NCI-H2196 treated with DMSO at 0.1 percent for 48 hours (cell line): Measurements from ENCODE around the gene PREX1.

Experiments used
- DNase-seq: peaks from one replicate; lab custom pipeline; 2025; ENCODE audit not compliant: unreplicated experiment; lab: John Stamatoyannopoulos, UW

PREX1 gene

DNA sequence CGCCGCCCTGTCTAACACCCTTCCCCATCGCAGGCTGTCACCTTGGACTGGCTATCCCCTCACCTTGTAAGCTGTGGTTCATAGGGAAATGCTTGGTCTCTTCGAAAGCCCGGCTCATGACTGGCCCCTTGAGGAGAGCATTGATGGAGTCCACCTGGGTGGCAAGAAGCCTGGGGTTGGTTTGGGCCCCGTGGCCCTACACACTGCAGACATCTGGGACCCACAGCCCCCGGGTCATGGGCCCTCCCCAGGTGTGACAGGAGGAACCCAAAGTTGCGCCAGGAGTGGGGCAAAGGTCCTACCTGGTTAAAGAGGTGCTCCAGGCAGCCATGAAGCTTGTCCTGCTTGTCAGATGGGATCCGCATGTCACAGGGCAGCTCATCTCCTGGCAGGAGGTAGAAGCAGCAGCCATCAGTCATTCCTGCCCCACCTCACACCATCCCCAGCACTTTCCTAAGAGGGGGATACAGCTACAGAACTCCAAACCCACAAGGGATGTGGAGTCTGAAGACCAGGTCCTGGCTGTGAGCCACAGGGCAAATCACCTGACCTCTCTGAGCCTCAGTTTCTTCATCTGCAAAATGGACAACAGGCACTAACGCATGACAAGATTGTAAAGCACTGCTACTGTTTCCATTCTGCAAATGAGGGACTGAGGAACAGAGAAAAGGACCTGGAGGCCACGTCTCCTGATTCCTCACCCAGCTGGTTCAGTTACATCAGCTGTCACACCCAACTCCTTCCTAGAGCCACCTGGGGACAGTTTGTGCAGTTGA, 185.5 kb downstream of the PREX1 start:
- no peak for DNase-seq

DNA sequence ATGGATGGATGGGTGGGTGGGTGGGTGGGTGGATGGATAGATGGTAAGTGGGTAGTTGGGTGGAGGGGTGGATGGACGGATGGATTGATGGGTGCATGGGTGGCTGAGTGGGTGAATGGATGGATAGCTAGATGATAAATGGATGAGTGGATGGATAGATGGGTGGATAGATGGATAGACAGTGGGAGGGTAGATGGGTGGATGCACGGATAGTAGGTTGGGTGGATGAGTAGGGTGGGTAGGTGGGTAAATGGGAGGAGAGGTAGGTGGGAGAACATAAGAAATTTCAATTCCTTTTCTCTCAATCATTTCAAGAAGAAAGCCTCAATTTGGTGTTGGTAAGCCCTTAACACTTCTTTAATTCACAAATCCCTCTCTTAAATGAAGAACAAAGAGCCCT, 186.9 kb downstream of the PREX1 start:
- no peak for DNase-seq

DNA sequence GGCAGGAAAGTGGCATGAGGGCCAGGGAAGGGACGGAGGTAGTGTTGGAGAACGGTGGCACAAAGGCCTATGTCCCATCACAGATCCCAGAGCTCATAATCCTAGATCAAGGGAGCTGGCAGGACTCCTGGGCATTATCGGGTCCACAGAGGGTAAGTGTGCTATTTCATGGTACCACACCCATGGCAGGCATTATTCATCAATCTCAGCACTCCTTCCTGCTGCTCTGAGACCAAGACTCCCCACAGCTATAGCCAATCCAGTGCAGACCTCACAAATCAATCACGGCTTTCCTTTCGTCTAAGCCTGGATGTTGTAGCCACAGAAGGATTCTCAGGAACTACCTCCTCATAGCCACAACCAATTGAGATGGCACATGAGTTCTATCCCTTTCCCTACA, 187.9 kb downstream of the PREX1 start:
- no peak for DNase-seq

DNA sequence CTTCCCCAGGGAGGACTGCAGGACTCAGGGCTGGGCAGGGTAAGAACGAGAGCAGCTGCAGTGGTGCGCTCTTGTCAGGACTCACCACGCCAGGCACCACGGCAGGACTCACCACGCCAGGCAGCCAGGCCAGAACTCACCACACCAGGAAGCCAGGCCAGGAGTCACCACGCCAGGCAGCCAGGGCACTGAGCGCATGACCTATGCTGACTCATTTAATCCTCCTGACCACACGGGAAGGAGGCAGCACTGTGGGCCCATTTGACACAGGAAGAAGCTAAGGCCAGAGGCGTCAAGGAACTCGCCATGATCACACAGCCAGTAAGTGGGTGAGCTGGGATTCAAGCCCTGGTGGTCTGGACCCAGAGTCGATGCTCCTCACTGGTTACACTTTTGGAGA, 189.3 kb downstream of the PREX1 start:
- no peak for DNase-seq

DNA sequence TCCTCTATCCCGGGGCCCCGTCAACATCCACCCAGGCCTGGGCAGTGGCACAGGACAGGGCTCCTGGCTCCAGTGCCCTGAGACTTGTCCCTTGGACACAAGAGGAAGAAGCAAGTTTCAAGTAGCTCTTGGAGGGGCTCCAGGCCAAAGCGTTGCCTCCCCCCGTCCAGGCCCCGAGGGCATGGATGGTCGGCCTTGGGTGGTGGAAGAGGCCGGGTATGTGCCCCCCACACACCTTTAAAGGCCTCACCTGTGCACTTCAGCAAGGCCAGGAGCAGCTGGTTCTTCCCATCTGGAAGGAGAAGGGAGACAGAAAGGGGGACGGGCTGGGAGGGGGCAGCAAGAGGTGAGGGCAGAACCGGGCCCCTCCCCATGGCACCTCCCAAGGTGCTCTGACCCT, 190.3 kb downstream of the PREX1 start:
- DNase-seq, result no peak

- no peak for DNase-seq
Observed at GRCh38 chr20:48636301-48636700, 191.5 kb downstream of the PREX1 start.

GRCh38 chr20:48635791-48636267, 192.0 kb downstream of the PREX1 start:
- DNase-seq, result peak; percentile 14

GRCh38 chr20:48635361-48635760, 192.4 kb downstream of the PREX1 start:
- no peak for DNase-seq

- no peak for DNase-seq
Observed at GRCh38 chr20:48634641-48635040, 193.2 kb downstream of the PREX1 start.

GRCh38 chr20:48633620-48634257, 194.1 kb downstream of the PREX1 start:
- DNase-seq, result no peak

DNA sequence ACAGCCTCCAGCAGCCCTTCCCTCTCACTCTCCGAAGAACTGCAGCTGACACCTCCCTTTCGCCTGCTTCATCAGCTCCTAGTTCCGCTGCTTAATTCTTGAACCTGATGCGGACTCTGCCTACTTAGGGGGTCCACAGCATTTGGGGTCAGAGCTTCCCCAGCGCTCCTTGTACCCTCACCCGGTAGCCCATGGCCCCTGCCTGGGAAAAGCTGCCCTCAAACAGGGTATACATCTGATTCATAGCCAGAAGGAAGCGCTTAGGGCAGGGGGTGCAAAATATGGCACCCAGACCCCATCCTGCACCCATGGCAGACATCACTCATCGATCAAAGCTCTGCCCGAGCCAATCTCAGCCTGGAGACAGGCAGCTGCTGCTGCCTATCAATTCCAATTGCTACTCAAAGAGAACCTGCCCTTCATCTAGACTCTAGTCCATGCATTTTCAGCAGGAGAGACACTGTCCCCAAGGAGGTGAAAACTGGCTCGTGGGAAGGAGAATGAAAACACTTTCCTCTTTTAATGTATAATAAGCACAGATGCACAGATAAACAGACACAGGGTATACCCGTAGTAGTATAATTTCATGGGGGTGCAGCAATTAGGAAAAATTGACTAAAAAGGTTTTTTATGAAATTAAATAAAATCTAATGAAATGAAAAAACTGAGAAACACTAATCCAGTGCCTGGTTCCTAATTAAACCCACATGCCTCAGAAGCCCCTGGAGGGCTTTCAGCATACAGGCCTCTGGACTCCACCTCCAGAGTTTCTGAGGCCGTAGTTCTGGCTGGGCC, 194.8 kb downstream of the PREX1 start:
- no peak for DNase-seq

DNA sequence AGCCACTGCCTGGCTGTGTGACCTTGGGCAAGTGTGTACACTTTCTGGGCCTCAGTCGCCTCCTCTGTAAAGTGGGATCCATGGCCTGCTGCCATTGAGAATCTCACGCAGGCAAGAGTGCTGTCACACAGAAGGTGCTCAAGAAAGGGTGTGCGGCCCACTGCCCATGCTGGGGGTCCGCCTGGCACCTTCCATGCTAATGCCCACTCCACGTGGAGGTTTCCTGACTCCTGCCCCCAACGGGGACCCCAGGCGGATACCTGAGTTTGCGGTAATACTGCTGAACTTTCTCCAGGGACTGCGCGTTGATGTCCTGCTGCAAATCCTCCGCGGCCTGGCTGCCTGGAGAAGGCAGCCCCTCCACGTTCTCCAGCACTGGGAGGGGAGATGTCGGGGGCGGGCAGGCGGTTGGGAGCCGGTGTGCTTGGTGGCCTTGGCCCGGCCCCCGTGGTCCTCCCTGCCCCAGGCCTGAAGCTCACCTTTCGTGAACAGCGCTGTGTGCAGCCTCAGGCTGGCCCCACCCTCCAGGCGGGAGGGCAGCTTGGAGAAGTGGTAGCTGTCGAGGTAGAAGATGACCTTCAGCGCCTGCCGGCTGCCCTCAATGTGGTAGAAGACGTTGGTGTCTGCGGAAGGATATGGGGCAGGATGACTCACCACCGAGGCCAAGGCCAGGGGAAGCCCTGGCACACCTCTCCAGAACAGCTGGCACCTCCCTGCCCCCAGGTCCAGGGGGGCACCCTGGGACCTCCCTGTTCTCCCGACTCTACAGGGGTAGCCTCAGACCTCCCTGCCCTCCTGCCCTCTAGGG, 195.6 kb downstream of the PREX1 start:
- DNase-seq, result no peak

GRCh38 chr20:48631114-48632016, 196.4 kb downstream of the PREX1 start:
- DNase-seq, result no peak

GRCh38 chr20:48630342-48631075, 197.3 kb downstream of the PREX1 start:
- no peak for DNase-seq

DNA sequence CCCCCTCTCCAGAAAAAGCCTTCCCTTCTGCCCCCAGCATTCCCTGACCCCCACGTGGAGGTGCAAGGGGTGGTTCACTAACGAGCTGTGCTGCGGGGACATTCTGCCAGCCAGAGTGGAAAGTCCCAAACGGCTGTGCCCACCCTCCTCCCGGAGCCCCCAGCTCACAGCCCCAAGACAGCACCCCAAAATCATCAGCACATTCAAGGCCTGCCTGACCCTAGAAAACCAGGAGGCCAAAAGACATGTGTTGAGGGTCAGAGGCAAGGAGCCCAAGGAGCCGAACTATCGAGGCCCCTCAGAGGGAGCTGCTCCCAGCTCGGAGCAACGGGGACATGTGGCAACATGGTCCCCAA, 197.9 kb downstream of the PREX1 start:
- no peak for DNase-seq

DNA sequence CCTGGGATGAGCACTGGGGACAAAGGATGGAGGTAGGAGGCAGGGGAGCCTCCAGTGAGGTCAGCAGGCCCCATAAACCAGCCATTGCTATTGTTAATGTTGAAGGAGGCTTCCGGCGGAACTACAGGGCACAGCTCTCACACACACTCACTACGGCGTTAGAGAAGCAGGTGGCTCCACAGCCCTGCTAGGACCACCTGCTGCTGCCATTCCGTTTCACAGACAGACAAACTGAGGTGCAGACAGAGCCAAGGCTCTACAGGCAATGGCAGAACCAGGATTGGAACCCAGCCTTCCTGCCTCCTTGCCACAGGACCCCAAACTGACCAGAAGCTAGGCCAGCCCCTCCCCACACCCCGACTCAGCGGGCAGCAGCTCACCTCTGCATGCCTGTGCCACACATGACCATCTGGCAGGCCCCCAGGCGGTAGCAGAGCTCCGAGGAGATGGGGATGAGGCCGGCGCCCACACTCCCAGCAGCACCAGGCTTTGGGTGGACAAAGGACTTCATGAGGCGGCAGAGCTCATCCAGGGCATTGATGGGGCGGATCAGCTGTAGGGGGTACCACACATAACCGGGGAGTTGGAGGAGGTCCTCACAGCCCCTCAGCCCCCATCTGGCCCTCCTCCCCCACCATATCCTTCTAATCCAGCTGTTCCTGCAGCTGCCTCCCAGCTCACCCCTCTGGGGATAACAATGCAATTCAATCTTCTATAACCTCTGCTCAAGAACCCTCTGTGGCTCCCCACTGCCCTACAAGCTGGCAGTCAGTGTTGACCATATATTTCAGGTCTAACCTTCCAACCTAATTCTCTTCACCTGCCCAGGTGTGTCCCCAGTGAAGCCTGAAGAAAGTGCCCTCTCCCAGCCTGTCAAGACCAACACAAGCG, 198.5 kb downstream of the PREX1 start:
- no peak for DNase-seq

- no peak for DNase-seq
Observed at GRCh38 chr20:48627737-48628128, 200.1 kb downstream of the PREX1 start.

GRCh38 chr20:48626938-48627736, 200.7 kb downstream of the PREX1 start:
- DNase-seq, result no peak
